ENCODE data around the gene APRT. TPM values are rescaled to one million over a fixed set of nuclear protein-coding genes. Genes with fewer than 3 reads are reported as not detected.
A peak's percentile ranks its signal among the peaks of the same experiment; 100 is the strongest.

Gene APRT
- total and polyA plus RNA-seq, 9 of the 15 experiments (the other 6 are each of a cell fraction or from before 2014, with no cell fraction given), result 41.7 to 409 (median 146) TPM

DNA sequence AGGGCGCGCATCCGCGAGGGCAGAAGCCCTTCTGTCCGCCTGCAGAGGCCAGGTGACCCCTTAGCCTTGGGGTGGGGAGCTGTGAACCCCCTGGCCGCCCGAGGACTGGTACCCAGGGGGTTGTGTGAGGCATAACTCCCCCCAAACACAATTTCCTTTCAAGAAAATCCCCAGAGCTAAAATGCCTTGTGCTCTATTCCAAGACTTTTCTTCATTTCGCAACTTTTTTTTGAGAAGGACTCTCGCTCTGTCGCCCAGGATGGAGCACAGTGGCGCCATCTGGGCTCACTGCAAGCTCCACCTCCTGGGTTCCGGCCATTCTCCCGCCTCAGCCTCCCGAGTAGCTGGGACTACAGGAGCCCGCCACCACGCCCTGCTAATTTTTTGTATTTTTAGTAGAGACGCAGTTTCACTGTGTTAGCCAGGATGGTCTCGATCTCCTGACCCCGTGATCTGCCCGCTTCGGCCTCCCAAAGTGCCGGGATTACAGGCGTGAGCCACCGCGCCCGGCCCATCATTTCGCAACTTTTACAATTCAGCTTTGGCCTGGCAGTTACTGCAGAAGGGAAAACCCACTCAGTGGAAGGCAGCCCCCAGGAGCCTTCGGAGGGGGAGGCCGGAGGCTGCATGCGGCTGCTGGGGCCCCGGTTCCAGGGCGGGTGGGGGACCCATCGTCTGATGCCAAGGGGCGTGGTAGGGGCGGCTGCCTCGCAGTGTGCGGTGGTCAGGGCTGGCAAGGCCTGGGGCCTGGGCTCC, 963 bp upstream of the APRT start (continued):
- TF ChIP-seq, protein P1, sequence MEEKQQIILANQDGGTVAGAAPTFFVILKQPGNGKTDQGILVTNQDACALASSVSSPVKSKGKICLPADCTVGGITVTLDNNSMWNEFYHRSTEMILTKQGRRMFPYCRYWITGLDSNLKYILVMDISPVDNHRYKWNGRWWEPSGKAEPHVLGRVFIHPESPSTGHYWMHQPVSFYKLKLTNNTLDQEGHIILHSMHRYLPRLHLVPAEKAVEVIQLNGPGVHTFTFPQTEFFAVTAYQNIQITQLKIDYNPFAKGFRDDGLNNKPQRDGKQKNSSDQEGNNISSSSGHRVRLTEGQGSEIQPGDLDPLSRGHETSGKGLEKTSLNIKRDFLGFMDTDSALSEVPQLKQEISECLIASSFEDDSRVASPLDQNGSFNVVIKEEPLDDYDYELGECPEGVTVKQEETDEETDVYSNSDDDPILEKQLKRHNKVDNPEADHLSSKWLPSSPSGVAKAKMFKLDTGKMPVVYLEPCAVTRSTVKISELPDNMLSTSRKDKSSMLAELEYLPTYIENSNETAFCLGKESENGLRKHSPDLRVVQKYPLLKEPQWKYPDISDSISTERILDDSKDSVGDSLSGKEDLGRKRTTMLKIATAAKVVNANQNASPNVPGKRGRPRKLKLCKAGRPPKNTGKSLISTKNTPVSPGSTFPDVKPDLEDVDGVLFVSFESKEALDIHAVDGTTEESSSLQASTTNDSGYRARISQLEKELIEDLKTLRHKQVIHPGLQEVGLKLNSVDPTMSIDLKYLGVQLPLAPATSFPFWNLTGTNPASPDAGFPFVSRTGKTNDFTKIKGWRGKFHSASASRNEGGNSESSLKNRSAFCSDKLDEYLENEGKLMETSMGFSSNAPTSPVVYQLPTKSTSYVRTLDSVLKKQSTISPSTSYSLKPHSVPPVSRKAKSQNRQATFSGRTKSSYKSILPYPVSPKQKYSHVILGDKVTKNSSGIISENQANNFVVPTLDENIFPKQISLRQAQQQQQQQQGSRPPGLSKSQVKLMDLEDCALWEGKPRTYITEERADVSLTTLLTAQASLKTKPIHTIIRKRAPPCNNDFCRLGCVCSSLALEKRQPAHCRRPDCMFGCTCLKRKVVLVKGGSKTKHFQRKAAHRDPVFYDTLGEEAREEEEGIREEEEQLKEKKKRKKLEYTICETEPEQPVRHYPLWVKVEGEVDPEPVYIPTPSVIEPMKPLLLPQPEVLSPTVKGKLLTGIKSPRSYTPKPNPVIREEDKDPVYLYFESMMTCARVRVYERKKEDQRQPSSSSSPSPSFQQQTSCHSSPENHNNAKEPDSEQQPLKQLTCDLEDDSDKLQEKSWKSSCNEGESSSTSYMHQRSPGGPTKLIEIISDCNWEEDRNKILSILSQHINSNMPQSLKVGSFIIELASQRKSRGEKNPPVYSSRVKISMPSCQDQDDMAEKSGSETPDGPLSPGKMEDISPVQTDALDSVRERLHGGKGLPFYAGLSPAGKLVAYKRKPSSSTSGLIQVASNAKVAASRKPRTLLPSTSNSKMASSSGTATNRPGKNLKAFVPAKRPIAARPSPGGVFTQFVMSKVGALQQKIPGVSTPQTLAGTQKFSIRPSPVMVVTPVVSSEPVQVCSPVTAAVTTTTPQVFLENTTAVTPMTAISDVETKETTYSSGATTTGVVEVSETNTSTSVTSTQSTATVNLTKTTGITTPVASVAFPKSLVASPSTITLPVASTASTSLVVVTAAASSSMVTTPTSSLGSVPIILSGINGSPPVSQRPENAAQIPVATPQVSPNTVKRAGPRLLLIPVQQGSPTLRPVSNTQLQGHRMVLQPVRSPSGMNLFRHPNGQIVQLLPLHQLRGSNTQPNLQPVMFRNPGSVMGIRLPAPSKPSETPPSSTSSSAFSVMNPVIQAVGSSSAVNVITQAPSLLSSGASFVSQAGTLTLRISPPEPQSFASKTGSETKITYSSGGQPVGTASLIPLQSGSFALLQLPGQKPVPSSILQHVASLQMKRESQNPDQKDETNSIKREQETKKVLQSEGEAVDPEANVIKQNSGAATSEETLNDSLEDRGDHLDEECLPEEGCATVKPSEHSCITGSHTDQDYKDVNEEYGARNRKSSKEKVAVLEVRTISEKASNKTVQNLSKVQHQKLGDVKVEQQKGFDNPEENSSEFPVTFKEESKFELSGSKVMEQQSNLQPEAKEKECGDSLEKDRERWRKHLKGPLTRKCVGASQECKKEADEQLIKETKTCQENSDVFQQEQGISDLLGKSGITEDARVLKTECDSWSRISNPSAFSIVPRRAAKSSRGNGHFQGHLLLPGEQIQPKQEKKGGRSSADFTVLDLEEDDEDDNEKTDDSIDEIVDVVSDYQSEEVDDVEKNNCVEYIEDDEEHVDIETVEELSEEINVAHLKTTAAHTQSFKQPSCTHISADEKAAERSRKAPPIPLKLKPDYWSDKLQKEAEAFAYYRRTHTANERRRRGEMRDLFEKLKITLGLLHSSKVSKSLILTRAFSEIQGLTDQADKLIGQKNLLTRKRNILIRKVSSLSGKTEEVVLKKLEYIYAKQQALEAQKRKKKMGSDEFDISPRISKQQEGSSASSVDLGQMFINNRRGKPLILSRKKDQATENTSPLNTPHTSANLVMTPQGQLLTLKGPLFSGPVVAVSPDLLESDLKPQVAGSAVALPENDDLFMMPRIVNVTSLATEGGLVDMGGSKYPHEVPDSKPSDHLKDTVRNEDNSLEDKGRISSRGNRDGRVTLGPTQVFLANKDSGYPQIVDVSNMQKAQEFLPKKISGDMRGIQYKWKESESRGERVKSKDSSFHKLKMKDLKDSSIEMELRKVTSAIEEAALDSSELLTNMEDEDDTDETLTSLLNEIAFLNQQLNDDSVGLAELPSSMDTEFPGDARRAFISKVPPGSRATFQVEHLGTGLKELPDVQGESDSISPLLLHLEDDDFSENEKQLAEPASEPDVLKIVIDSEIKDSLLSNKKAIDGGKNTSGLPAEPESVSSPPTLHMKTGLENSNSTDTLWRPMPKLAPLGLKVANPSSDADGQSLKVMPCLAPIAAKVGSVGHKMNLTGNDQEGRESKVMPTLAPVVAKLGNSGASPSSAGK (IDR thresholded peaks at IDR 0.05), result peak; percentile 66
- TF ChIP-seq DLX4 (CRISPR knock-in tag; IDR thresholded peaks at IDR 0.05) (no peak), ETS1 (conservative IDR thresholded peaks at IDR 0.05; ENCODE audit: control insufficient read depth, low read depth, low read length) (no peak)
